Muscle of arm (tissue), 14 donors: ENCODE measurements around the gene FAM13B. TPM values are rescaled to one million over a fixed set of nuclear protein-coding genes. Genes with fewer than 3 reads are reported as not detected.
"Not testable (repeated sequence)": the region's sequence is repeated elsewhere in the genome, so short reads cannot be mapped to it uniquely, and the experiment has no call there.

Experiments
- DNase-seq: peaks from one replicate; pipeline ENCODE4 v3.0.0-alpha.2; 2013
- long read RNA-seq, 11 donors: transcript quantifications; one replicate each; lab custom pipeline, GENCODE V29; 2026
- polyA plus RNA-seq, 12 donors: library from polyadenylated mRNA; unstranded; fragments of 120-200 nt; gene quantifications; one replicate each; pipeline ENCODE4 v1.2.1, GENCODE V29; 2013; ENCODE audit not compliant: insufficient read length in 12 of 12

FAM13B gene
- polyA plus RNA-seq = 10 to 100 TPM in 11 of 12 donors, not detected in 1; 22.1 to 35.0 (median 25.8) TPM
- long read RNA-seq, donor 1, partial matches to known transcripts = 0 of 1 reads
- long read RNA-seq, donor 1, other reads (novel, unspliced or antisense) = 0 of 1 reads
- long read RNA-seq, donor 2, full-length matches to known transcripts = 2 of 2 reads
- long read RNA-seq, donor 2, partial matches to known transcripts = 0 of 2 reads
- long read RNA-seq, donor 2, other reads (novel, unspliced or antisense) = 0 of 2 reads
- long read RNA-seq, donor 3, partial matches to known transcripts = 0 of 1 reads
- long read RNA-seq, donor 3, other reads (novel, unspliced or antisense) = 0 of 1 reads
- long read RNA-seq, donor 4 = 0 reads
- long read RNA-seq, donor 5, full-length matches to known transcripts = 1 of 1 reads
- long read RNA-seq, donor 5, partial matches to known transcripts = 0 of 1 reads
- long read RNA-seq, donor 5, other reads (novel, unspliced or antisense) = 0 of 1 reads
- long read RNA-seq, donor 6 = 0 reads
- long read RNA-seq, donor 7 = 0 reads
- long read RNA-seq, donor 8 = 0 reads
- long read RNA-seq, donor 9, full-length matches to known transcripts = 1 of 1 reads
- long read RNA-seq, donor 9, partial matches to known transcripts = 0 of 1 reads
- long read RNA-seq, donor 9, other reads (novel, unspliced or antisense) = 0 of 1 reads
- long read RNA-seq, donor 10 = 0 reads
- long read RNA-seq, donor 11 = 0 reads

DNA sequence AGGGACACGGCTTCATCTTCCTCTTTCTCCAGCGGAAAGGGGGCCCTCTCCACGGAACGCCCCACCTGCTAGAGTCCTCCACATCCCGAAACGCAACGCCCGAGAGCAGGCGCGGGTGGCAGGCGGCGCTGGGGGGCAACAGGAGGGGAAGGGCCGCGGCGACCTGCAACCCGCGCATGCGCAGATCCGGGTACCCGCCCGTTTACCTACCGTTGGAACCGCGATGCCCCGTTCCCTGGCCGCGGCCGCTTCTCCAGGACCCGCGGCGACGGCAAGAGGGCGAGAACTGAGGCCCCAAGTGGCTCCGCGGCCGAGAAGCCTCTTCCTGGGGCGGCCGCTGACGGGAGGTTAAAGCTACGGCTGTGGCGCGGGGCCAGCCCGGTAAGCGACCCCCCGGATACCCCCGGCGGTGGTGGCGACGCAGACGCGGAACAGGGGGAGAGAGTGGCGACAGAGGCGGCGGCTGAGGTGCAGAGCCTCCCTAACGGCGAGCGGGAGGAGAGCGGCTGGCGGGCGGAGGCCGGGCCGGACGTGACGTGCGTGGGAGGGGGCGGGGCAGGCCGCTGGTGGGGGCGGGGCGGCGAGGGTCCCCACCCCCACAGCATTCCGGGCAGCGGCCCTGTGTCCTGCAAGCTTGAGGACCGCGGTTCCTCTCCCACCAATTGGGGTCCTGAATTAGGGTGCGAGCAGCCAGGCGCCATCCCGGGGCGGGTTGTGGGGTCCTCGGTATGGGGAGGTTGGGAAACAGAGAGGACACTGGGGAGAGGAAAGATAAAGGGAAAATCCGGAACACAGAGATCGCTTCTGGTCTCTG, at the start of gene FAM13B:
Gene FAM13B (minus strand): TSS at position 508 of the 814 bp plus-strand sequence. CDS start 13,968 bp downstream, outside the sequence.
- DNase-seq = peak; percentile 70

DNA sequence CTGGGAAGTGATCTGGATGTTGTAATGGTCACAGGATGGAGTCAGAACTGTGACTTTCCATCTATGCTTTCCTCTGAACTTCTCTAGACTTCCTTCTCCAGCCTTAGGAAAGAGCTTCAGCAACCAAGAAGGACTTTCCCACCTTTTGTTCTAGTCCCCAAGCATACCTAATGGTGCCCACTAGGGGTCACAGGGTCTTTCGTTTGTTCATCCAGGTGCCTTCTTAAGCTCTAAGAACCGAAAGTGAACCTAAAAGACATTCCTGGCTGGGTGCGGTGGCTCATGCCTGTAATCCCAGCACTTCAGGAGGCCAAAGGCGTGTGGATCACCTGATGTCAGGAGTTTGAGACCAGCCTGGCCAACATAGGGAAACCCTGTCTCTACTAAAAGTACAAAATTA, 49.2 kb upstream of the FAM13B start:
- no peak for DNase-seq

DNA sequence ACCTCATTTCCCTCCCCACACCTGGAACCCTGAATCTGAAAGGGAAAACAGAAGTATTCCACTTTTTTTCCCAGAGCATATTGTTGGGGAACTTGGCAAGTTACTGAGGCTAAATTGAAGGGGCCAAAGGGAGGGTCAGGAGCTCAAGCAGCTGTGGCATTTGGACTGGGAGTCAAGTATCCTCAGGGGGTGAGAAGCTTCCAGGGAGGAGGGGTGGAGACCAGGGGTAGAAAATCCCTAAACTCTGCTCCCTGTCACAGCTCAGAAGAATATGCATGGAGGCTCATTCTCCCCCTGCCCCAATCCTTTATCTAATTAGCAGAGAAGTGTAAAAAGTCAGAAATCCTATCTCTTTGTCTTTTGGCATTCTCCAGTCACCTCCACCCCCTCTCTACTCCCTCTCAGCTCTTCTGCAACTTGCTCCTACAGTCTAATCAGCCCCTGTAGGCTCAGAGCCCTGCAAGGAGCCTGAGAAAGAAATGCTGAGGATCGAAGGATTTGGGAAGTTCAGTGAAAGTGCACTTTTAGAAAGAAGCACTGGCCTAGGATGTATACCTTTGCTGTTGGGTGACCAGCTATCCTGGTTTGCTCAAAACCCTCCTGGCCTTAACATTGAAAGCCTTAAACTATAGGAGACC, 45.2 kb upstream of the FAM13B start:
- DNase-seq = no peak

DNA sequence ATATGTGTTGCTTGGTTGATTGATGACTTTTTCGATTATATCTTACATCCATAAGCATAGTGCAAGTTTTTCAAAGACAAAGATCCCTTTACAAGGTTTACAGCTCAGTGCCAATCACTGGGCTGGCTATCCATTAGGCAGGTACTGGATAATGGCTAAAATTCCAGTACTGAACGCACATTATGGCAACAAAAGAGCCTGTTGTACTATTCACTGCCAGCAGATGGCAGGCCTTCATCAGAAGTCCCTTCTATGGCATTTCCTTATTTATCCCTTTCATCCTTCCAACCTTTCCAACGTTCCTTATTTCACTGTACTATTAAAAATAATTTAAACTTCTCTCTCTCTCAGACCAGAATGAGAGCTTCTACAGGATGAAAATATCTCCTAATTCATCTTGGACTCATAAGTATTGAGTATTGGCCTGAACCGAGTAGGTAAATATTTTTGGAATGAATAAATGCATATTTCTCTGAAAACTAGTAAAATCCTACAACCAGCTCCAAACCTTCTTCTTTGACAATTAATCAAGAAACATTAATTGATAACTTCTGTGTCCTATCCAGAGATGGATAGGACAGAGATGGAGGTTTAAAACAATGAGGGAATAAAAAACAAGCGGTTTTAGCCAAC, 44.3 kb upstream of the FAM13B start:
- DNase-seq = peak; percentile 60

DNA sequence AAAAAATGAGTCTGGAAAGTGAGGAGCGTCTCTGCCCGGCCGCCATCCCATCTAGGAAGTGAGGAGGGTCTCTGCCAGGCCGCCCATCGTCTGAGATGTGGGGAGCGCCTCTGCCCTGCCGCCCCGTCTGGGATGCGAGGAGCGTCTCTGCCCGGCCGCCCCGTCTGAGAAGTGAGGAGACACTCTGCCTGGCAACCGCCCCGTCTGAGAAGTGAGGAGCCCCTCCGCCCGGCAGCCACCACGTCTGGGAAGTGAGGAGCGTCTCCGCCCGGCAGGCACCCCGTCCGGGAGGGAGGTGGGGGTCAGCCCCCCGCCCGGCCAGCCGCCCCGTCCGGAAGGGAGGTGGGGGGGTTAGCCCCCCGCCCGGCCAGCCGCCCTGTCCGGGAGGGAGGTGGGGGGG, 37.1 kb upstream of the FAM13B start:
- DNase-seq = not testable (repeated sequence)

DNA sequence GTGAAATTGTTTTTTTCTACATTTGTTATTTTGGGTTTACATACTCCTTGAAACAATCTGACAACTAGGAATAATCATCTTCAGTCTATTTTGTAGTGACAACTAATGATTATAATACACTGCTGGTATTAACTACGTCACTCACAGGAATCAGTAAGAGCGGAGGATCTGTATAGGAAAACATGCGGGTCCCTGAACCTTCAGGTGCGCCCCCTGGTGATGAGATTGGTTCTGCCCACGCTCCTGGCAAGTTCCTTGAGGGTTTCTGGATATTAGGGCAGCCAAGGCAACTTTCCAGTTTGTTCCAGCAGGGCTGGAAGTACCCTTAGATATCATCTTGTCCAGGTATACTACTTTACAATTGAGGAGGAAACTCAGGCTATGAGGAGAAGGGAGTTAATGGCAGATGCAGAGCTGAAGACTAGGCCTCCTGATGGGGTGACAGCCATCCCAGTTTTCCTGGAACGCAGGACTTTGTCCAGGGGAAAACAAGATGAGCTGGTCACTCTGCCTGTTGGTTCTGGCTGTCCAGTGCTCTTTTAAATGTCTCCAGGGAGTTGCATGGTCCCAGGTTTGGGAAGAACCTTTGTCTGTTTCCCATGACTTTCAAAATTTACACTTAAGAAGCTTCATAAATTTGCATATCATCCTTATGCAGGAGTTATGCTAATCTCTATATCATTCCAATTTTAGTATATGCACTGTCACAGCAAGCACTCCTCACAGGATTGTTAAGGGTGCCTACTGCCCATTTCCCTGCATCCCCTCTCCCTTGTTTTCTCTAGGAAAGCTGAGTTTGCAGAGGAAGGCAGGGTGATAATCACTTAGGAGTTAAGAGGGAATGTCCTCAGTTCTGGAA, 36.1 kb upstream of the FAM13B start:
- DNase-seq = peak; percentile 36

DNA sequence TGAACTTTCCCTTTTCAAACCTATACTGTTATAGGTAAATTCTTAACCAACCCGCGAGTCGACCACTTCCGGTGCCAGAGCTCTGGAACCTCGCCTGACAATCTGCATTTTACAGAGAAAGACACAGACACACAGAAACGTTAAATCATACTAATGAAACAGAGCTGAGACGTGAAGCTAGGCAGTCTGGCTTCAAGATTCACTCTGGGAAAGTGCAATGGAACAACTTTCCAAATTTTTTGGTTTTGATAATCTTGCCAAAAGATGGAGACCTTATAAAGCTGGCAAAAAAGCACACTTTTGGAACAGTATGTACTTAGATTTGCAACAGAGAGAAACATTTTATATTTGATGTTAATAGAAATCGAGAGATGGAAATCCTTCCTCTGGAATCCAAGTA, 35.1 kb upstream of the FAM13B start:
- no peak for DNase-seq

DNA sequence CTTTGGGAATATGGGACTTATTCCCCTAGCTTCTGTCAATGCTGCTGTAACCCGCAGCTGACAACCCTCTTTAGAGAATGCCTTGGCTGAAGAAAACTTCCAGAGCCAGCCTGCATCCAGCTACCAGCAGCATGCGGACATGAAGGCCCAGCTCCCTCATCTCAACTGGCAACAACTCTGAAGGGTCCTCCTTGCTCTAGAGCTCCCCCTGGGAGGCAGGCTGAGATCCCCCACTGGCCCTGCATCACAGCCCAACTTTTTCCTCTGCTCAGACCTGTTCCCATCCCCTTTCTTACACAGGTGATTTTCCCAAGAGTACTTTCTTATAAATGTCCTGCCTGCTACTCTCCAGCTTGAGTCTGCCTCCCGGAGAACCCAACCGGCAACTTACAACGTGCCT, 32.2 kb upstream of the FAM13B start:
- no peak for DNase-seq

DNA sequence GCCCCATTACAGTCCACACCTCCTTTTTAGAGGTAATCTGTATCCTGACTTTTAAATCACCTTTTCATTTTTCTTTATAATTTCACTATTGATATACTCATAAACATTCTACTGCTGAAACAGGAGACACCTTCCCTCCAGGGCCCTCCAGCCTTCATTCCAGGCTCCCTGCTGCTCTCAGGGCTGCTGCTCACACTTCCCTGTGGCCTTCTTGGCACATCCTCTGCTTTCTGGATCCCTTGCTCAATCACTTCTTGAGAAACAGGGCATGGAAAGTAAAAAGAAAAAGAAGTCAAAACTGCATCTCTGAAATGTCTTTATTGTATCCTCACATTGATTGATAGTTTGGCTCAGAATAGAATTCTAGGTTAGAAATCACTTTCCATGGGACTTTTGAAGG, 31.6 kb upstream of the FAM13B start:
- DNase-seq = no peak

DNA sequence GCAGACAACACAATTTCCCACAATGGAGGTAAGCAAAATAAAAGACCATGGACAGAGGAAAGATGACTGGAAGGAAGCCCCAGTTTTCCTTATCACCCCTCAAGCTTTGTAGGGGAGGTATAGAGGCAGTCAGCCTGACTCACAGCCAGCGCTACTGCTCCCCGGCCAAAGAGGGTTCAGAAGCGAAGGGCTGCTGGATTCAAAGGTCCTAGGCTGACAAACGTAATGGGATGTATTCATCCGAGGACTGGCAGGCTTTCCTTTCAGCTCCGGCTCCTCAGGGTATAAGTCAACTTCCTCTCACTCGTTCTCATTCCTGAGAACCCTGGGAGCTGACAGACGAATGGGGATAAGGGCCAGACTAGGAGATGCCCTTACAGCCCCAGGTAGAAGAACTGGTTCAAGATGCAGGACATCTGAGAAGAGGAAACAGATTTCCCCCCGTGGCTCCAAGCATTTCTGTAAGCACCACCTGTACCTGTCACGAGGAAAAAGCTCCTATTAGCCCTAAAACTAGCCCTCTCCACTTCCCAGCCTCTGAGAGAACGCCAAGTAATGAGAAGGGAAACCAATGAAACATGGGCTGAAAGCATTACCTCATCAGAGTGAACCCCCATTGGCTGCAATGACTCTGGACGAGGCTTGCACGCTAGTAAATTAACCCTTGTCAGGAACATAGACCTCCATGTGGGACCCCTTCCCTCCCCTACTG, 22.1 kb upstream of the FAM13B start:
- DNase-seq = no peak

DNA sequence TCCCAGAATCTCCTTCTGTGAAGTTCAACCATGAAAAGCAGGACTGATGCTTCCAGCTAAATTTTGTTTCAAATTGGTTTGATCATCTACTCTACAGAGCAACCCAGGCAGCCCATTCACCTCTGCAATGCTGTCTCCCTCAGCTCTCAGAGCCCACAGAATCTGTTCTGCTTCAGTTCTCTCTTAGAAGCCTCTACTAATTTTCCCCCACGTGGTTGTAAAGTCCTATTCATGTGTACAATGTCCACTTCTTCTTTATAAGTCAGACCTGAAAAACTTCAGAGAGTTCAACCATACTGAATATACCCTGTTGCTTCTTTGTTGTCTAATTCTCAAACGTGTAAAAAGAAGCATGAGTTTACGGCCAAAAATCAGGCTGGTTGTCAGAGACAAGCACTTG, 21.3 kb upstream of the FAM13B start:
- DNase-seq = no peak

DNA sequence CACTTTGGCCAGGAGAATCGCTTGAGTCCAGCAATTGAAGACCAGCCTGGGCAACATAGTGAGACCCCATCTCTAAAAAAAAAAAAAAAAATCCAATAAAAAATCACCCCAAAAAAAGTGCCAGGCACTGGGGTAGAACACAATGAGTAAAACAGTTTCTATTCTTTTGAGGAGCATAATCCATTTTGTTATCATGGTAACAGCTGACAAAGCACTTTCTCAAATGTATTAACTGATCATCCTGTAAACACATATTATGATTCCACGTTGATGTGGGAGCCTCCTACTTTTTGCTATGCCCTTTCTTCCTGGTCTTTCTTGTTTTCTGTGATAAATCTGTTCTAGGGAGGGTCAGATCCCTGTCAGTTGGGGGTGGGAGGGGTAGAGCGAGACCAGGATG, 20.7 kb upstream of the FAM13B start:
- no peak for DNase-seq

DNA sequence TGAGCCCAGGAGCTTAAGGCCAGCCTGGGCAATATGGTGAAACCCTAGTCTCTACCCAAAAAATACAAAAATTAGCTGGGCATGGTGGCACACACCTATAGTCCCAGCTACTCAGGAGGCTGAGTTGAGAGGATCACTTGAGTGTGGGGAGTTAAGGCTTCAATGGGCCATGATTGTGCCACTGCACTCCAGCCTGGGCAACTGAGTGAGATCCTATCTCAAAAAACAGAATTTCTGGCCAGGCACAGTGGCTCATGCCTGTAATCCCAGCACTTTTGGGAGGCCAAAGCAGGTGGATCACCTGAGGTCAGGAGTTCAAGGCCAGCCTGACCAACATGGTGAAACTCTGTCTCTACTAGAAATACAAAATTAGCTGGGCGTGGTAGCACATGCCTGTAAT, 19.8 kb upstream of the FAM13B start:
- not testable (repeated sequence) for DNase-seq

DNA sequence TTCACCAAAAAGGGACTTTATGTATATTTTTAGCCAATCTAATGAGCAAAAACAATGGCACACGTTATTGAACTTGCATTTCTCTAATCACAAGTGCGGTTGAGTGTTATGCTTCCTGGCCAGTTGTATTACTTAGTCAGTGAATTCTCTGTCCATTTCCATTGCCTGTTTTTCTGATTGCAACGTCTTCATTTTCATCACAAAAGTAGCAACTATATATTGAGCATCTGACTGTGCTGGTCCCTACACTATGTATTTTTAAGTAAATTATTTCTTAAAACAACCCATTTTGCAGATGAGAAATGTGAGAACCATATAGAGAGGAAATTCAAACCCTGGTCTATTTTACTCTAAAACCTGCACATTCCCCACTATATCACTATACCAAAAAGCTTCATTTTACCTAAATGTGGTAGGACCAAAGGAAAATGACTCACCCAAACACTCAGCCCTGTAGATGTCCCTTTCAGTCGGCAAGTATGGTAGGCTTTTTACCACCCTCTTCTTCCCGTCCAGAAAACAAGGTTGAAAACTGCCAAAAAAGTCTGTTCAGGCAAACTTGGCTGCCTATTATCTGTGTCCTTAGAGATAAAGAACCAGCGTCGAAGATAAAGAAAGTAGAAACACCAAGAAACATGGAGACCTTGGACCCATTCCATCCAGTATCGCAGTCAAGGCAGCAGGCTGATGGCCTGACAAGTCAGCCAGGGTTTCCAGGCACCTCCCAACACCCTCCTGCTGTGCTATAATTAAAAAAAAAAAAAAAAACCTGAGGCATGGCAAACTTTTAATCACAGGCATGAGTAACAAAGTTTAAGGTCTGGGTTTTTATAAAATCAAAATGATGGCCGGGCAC, 18.8 kb upstream of the FAM13B start:
- no peak for DNase-seq

DNA sequence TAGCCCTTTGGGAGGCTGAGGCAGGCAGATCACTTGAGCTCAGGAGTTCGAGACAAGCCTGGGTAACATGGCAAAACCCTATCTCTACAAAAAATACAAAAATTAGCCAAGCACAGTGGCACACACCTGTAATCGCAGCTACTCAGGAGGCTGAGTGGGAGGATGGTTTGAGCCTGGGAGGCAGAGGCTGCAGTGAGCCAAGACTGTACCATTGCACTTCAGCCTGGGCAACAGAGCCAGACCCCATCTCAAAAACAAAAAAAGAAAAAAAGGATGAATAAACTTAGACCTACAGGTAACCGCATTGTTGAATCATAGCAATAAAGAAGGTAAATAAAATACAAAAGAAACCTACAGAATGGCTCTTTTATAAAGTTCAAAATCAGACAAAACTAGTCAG, 12.4 kb upstream of the FAM13B start:
- not testable (repeated sequence) for DNase-seq

DNA sequence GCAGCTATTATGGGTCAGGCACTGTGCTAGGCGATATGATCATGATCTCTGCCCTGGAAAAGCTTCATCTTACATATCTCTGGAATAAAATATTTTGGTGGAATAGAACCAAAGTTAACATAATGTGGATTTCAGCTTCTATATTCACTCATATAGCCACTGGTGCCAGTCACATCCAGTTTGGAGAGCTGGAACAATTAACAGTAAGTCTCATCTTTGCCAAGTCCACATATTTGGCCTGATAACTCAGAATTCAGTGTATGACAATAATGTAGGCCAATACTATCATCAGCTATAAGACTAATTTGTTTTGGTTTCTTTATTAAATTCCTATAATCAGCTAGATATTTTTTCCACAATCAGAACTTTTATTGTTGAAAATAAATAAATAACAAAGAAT, 5.9 kb upstream of the FAM13B start:
- no peak for DNase-seq

DNA sequence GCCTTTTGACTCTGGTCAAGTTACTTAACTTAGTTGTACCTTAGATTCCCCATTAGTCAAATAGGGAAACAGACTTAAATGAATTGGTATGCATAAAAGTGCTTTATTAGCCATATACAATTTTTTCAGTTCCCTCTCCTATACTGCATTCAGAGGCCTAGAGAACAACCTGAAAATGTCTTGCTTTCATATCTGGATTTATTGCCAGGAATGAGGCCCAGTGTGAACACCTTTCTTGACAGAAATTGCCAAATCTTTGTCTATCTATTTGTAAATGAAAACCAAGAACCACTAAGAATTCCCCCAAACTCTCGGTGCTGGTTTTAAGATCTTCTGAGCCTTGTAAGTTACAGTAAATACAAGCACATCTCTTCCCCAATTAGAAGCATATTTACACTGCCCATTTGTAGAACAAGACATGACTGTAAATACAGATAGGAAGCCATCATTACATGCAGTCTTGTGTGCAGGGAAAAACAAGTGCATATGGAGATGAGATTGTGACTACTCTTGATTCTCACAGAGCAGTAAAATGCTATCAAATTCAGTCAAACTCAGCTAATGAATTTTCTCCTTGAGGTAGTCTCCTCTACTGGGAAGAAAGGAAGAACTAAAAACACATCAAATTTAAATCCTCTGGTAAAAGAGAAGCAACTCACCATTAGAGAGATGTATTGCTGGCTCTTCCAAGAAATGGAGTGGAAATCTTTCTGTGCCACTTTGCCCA, 5.2 kb upstream of the FAM13B start:
- no peak for DNase-seq

DNA sequence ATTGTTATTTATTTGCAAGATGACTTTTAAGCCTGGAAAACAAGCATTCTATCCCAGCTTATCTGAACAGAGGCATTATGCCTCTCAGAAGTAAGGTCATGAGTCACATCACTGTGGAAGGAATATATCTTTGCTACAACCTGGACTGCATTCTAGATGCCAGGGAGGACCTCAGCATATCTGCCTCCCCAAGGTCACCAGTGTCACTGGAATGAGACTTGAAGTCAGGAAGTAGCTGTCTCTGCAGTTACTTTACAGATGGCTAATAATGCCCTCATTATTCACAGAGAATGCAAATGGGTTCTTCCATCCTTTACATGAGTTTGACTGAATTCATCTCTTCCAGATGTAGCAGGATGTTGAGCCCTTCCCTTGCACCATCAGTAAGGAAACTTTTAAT, 4.4 kb upstream of the FAM13B start:
- no peak for DNase-seq
